Measurements from ENCODE around the gene CKAP5.

The CKAP5 gene

GRCh38 chr11:46741600-46742484, 104.2 kb downstream of the CKAP5 start:
- no peak overlapping the region for H3K4me3 ChIP-seq (ENCODE audit: low read length)
- no peak for DNase-seq (ENCODE audit: low read depth)
- no peak for TF ChIP-seq CTCF (IDR thresholded peaks at IDR 0.05; ENCODE audit: insufficient read depth, low read depth, low read length, missing control alignments)

GRCh38 chr11:46738887-46739286, 107.2 kb downstream of the CKAP5 start:
- DNase-seq (ENCODE audit: low read depth) = no peak
- H3K4me3 ChIP-seq (ENCODE audit: low read length) = no peak overlapping the region
- no peak for TF ChIP-seq CTCF (IDR thresholded peaks at IDR 0.05; ENCODE audit: insufficient read depth, low read depth, low read length, missing control alignments)

- no peak overlapping the region for H3K4me3 ChIP-seq (ENCODE audit: low read length)
- no peak for TF ChIP-seq CTCF (IDR thresholded peaks at IDR 0.05; ENCODE audit: insufficient read depth, low read depth, low read length, missing control alignments)
- DNase-seq (ENCODE audit: low read depth) = no peak
Observed at GRCh38 chr11:46737699-46738098, 108.4 kb downstream of the CKAP5 start.

GRCh38 chr11:46736615-46737014, 109.5 kb downstream of the CKAP5 start:
- DNase-seq (ENCODE audit: low read depth) = no peak
- H3K4me3 ChIP-seq (ENCODE audit: low read length) = no peak overlapping the region
- no peak for TF ChIP-seq CTCF (IDR thresholded peaks at IDR 0.05; ENCODE audit: insufficient read depth, low read depth, low read length, missing control alignments)

- no peak overlapping the region for H3K4me3 ChIP-seq (ENCODE audit: low read length)
- no peak for TF ChIP-seq CTCF (IDR thresholded peaks at IDR 0.05; ENCODE audit: insufficient read depth, low read depth, low read length, missing control alignments)
- DNase-seq (ENCODE audit: low read depth) = no peak
Observed at GRCh38 chr11:46736146-46736545, 109.9 kb downstream of the CKAP5 start.

- DNase-seq (ENCODE audit: low read depth) = no peak
- no peak for TF ChIP-seq CTCF (IDR thresholded peaks at IDR 0.05; ENCODE audit: insufficient read depth, low read depth, low read length, missing control alignments)
- no peak overlapping the region for H3K4me3 ChIP-seq (ENCODE audit: low read length)
Observed at GRCh38 chr11:46733234-46733633, 112.8 kb downstream of the CKAP5 start.

- DNase-seq (ENCODE audit: low read depth) = no peak
- TF ChIP-seq CTCF (IDR thresholded peaks at IDR 0.05; ENCODE audit: insufficient read depth, low read depth, low read length, missing control alignments) = no peak
- no peak overlapping the region for H3K4me3 ChIP-seq (ENCODE audit: low read length)
Observed at GRCh38 chr11:46731545-46731944, 114.5 kb downstream of the CKAP5 start.
